Endodermal cell (in vitro differentiated cells): ENCODE data around the gene POU6F2. TPM values are rescaled to one million over a fixed set of nuclear protein-coding genes. Genes with fewer than 3 reads are reported as not detected.

Experiments
- DNase-seq: peaks from one replicate; pipeline ENCODE4 v3.0.0-alpha.2; 2017
- H3K27ac ChIP-seq: 2 replicates; pipeline ENCODE4 v1.5.1; 2013; ENCODE audit warnings: mild to moderate bottlenecking, low read depth, low read length, moderate library complexity
- H3K27me3 ChIP-seq: 2 replicates; pipeline ENCODE4 v1.6.1; 2013; ENCODE audit warnings: mild to moderate bottlenecking, low read length, moderate library complexity; ENCODE audit not compliant: insufficient read depth, control insufficient read depth, poor library complexity, severe bottlenecking
- H3K36me3 ChIP-seq: 2 replicates; pipeline ENCODE4 v1.7.0; 2013; ENCODE audit warnings: mild to moderate bottlenecking, low read length, moderate library complexity; ENCODE audit not compliant: control insufficient read depth, insufficient read depth
- H3K4me1 ChIP-seq: one replicate; pipeline ENCODE4 v1.7.0; 2013; ENCODE audit warnings: low read length; ENCODE audit not compliant: control insufficient read depth, insufficient read depth
- H3K4me3 ChIP-seq: 2 replicates; pipeline ENCODE4 v1.5.1; 2013; ENCODE audit warnings: mild to moderate bottlenecking, low read length, moderate library complexity
- H3K9ac ChIP-seq: 2 replicates; pipeline ENCODE4 v1.6.1; 2013; ENCODE audit warnings: mild to moderate bottlenecking, low read length, moderate library complexity; ENCODE audit not compliant: poor library complexity, severe bottlenecking; ENCODE audit errors: extremely low read depth
- H3K9me3 ChIP-seq: 2 replicates; pipeline ENCODE4 v1.6.1; 2013; ENCODE audit warnings: mild to moderate bottlenecking, low read length, moderate library complexity; ENCODE audit not compliant: control insufficient read depth
- H3K27ac Mint-ChIP-seq: 2 replicates; pipeline ENCODE4 v1.8.0; 2020; ENCODE audit warnings: mixed read lengths
- H3K27me3 Mint-ChIP-seq: 2 replicates; pipeline ENCODE4 v1.8.0; 2021; ENCODE audit warnings: mild to moderate bottlenecking, mixed read lengths; ENCODE audit not compliant: insufficient read depth
- H3K36me3 Mint-ChIP-seq: 2 replicates; pipeline ENCODE4 v1.8.0; 2020; ENCODE audit warnings: low read depth, mixed read lengths
- H3K4me1 Mint-ChIP-seq: 2 replicates; pipeline ENCODE4 v1.8.0; 2020; ENCODE audit warnings: mixed read lengths
- H3K4me3 Mint-ChIP-seq: 2 replicates; pipeline ENCODE4 v1.8.0; 2020; ENCODE audit warnings: mild to moderate bottlenecking, moderate library complexity, mixed read lengths
- H3K9me3 Mint-ChIP-seq: 2 replicates; pipeline ENCODE4 v1.8.0; 2020; ENCODE audit warnings: mild to moderate bottlenecking, mixed read lengths
- WGBS, 2 experiments: methylation state at CpG; one replicate each; pipeline versions ENCODE4 v1.1.5 to v1.1.7; 2013; ENCODE audit warnings: missing lambda C conversion rate in 2 of 2, mixed read lengths in 1 of 2; ENCODE audit not compliant: insufficient coverage in 1 of 2, insufficient read length in 1 of 2; 5-methylcytosine and 5-hydroxymethylcytosine counted together
- total RNA-seq, 2 donors: library from RNA; stranded (reverse); fragmentation: NEBNext Ultra II Directional in 1 of 2; extraction: Animal tissue kit (Norgen Biotek cat#: 25700) in 1 of 2; gene quantifications; 2 replicates in 1 of 2; 3 replicates in 1 of 2; pipeline ENCODE4 v1.2.1, GENCODE V29; 2021
- TF ChIP-seq, protein P1 (sequence below): fragments of 200-600 bp; sonication (generic); conservative IDR thresholded peaks from 2 replicates; pipeline ENCODE4 v1.5.0; 2021; ENCODE audit warnings: antibody characterized with exemption, mild to moderate bottlenecking

POU6F2 gene
- total RNA-seq, 2 donors from 2014 or later, result 6.0 to 10.0 TPM

DNA sequence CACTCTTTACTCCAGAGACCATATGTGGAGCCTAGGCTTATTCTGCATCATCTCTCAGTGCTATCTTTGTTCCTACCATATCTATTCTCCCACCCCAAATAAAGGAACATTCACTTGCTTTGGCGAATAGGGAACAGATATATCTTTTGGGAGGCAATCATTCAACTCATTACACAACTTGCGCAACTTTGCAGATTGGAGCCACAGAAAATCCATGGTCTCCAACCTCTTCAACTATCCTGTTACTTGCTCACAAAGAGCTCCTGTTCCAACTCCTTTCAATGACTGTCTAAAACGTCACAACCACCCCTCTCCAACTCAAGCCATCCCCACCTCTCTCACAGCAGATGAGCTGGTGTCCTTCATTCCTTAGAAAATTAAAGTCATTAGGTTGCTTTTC lies 203.7 kb downstream of the POU6F2 start:
- Histone ChIP-seq H3K4me3 (no peak overlapping the region), H3K4me1 (peaks cover under 1% of the 10 kb centered on the region), H3K9me3 (peaks cover 7% of the 10 kb centered on the region), H3K36me3 (no peaks in the 10 kb centered on the region), H3K9ac (no peak overlapping the region), H3K27ac (no peak overlapping the region), H3K27me3 (no peaks in the 10 kb centered on the region)
- no peak for DNase-seq
- WGBS, 2 experiments, result 95 to 100% methylated on average over 1 to 3 of the region's 3 CpGs
- Mint-ChIP-seq H3K36me3 (peaks cover 6% of the 10 kb centered on the region), H3K4me3 (no peak overlapping the region), H3K27me3 (no peaks in the 10 kb centered on the region), H3K9me3 (peaks cover 11% of the 10 kb centered on the region), H3K4me1 (peaks cover 5% of the 10 kb centered on the region), H3K27ac (no peak overlapping the region)
- TF ChIP-seq, protein P1, sequence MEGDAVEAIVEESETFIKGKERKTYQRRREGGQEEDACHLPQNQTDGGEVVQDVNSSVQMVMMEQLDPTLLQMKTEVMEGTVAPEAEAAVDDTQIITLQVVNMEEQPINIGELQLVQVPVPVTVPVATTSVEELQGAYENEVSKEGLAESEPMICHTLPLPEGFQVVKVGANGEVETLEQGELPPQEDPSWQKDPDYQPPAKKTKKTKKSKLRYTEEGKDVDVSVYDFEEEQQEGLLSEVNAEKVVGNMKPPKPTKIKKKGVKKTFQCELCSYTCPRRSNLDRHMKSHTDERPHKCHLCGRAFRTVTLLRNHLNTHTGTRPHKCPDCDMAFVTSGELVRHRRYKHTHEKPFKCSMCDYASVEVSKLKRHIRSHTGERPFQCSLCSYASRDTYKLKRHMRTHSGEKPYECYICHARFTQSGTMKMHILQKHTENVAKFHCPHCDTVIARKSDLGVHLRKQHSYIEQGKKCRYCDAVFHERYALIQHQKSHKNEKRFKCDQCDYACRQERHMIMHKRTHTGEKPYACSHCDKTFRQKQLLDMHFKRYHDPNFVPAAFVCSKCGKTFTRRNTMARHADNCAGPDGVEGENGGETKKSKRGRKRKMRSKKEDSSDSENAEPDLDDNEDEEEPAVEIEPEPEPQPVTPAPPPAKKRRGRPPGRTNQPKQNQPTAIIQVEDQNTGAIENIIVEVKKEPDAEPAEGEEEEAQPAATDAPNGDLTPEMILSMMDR, result no peak

DNA sequence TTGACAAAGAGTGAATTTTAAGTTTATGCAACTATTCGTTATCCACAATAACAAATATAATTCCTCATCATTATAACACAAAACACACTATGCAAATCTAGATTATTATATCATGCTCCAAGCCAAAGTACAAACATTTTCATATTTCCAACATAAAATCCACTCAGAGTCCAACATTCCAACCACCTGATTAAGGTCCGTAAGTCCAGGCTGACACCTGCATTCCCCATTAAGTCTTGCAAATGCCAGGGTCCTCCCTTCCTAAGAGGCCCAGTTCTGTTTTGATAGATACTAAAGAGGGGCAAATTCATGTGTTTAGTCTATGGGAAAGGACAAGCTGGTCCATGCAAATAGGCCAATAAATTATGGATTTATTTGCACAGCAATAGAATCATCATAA lies 206.1 kb downstream of the POU6F2 start:
- TF ChIP-seq, protein P1, result no peak
- peaks cover 6% of the 10 kb centered on the region for H3K36me3 Mint-ChIP-seq
- no peak overlapping the region for H3K27ac Mint-ChIP-seq
- peaks cover 12% of the 10 kb centered on the region for H3K4me1 Mint-ChIP-seq
- H3K27me3 Mint-ChIP-seq, result no peaks in the 10 kb centered on the region
- H3K4me3 Mint-ChIP-seq, result no peak overlapping the region
- peaks cover 7% of the 10 kb centered on the region for H3K9me3 ChIP-seq
- no peaks in the 10 kb centered on the region for H3K36me3 ChIP-seq
- 95 to 100% methylated on average over 1 to 2 of the region's 2 CpGs for WGBS, 2 experiments
- H3K27me3 ChIP-seq, result no peaks in the 10 kb centered on the region
- peaks cover 11% of the 10 kb centered on the region for H3K9me3 Mint-ChIP-seq
- no peak overlapping the region for H3K9ac ChIP-seq
- H3K27ac ChIP-seq, result no peak overlapping the region
- no peak for DNase-seq
- peaks cover 4% of the 10 kb centered on the region for H3K4me1 ChIP-seq
- H3K4me3 ChIP-seq, result no peak overlapping the region

DNA sequence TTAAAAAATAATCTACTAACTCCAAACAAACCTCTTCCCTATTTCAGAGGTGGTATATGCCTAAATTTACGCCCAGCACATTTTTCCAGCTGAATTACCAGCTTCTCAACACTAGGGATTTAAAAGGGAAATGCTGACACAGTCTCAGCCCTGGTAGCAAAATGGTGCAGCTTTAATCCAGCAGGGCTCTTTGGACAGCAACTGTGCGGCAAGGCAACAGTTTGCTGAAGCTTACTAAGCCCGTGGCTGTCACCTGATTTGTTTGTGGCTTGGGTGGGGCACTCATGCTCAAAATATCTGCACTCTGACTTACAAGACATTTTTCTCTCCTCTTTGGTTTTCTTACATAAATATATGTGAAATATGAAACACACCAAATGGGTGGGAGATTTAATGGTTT lies 206.7 kb downstream of the POU6F2 start:
- Mint-ChIP-seq H3K4me3 (no peak overlapping the region), H3K9me3 (peaks cover 11% of the 10 kb centered on the region), H3K36me3 (peaks cover 6% of the 10 kb centered on the region), H3K27me3 (no peaks in the 10 kb centered on the region), H3K27ac (no peak overlapping the region), H3K4me1 (peaks cover 12% of the 10 kb centered on the region)
- TF ChIP-seq, protein P1, result peak; percentile 36
- Histone ChIP-seq H3K36me3 (no peaks in the 10 kb centered on the region), H3K27ac (no peak overlapping the region), H3K4me1 (peaks cover 4% of the 10 kb centered on the region), H3K9ac (no peak overlapping the region), H3K4me3 (no peak overlapping the region), H3K27me3 (no peaks in the 10 kb centered on the region), H3K9me3 (peaks cover 7% of the 10 kb centered on the region)
- 86% methylated on average over 1 to 3 of the region's 3 CpGs for WGBS, 2 experiments
- no peak for DNase-seq
